ENCODE results near the gene CAPS.
A peak's percentile ranks its signal among the peaks of the same experiment; 100 is the strongest.
"Not testable (repeated sequence)": the region's sequence is repeated elsewhere in the genome, so short reads cannot be mapped to it uniquely, and the experiment has no call there.

CAPS gene

DNA sequence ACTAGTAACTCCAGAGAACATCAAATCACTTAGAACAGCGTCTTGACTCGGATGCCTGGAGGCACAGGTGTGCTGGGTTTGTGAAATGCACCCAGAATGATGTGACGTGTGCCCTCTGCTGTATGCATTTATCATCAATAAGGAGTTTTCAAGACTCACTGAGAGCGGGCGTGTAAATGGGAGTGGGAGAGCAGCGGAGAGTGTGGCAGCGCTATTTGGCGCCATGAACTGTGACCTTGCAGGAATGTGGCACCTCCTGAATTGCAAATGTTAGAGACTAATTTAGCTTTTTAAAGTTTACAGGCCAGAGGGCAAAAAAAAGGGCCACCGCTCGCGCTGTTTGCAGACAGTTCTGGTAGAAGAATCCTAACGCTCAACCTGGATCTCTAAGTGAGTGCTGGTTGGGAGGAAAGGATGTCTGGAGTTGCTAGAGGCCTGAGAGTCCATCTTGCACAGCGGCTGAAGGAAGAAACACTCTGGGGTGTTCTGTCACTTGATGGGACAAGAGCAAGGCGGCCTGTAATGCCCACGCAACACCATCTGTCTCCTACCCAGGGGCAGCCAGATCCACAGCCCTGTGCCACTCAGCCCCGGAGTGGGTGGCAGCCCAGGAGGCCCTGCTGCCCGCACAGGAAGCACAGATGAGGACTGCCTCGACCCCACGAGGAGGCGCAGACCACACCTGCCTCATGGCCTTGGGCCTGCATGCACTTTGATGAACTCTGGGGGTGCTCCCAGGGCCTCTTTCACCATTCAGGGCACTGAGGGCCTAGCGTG lies 44.2 kb downstream of the CAPS start:
- peak overlapping the region; percentile 7 for H3K9ac ChIP-seq (ENCODE audit: low read length)
- H3K56ac ChIP-seq (ENCODE audit: low read length) = no peak overlapping the region
- H3K79me2 ChIP-seq (ENCODE audit: control insufficient read depth, insufficient read depth, low read length) = peaks cover 86% of the 10 kb centered on the region
- WGBS (ENCODE audit: extremely low coverage, insufficient coverage, low lambda C conversion rate) = no CpG with 5 or more reads among the region's 21 CpGs
- H2AK5ac ChIP-seq (ENCODE audit: low read length) = no peak overlapping the region
- H2BK5ac ChIP-seq (ENCODE audit: low read length) = no peak overlapping the region
- H3K23ac ChIP-seq (ENCODE audit: low read length) = no peak overlapping the region
- H3K4me3 ChIP-seq (ENCODE audit: low read length) = no peak overlapping the region
- peaks cover 27% of the 10 kb centered on the region for H3K4me1 ChIP-seq (ENCODE audit: control insufficient read depth, low read depth, low read length)
- no peak overlapping the region for H4K5ac ChIP-seq (ENCODE audit: low read length)
- H2BK120ac ChIP-seq (ENCODE audit: low read depth, low read length) = no peak overlapping the region
- no peak overlapping the region for H4K8ac ChIP-seq (ENCODE audit: low read depth, low read length)
- peaks cover 51% of the 10 kb centered on the region for H3K79me1 ChIP-seq (ENCODE audit: low read length)
- H3K27me3 ChIP-seq (ENCODE audit: insufficient read depth, low read length, poor library complexity) = no peaks in the 10 kb centered on the region
- DNase-seq = peak; percentile 38
- no peaks in the 10 kb centered on the region for H3K36me3 ChIP-seq (ENCODE audit: control insufficient read depth, insufficient read depth, low read length)
- no peak overlapping the region for H3K27ac ChIP-seq (ENCODE audit: low read depth, low read length)
- H3K18ac ChIP-seq (ENCODE audit: low read length) = no peak overlapping the region
- H3K4ac ChIP-seq (ENCODE audit: low read depth, low read length) = no peak overlapping the region
- no peak overlapping the region for H3K4me2 ChIP-seq (ENCODE audit: low read length)
- H2BK15ac ChIP-seq (replicated peaks; ENCODE audit: low read depth) = no peak overlapping the region

DNA sequence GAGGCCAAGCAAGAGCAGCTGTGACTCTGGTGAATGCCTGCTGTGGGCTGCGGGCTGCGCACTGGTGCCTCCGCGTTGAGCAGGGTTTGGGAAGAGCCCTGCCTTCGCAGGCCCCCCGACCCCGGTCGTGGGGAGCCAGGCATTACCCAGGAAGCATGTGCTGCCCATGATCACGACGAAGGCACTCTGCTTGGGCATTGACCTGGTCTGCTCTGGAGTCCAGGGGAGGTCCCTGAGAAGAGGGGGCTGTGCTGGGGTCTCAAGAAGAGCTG lies 44.7 kb downstream of the CAPS start:
- Histone ChIP-seq H2BK5ac (ENCODE audit: low read length) (no peak overlapping the region), H2BK15ac (replicated peaks; ENCODE audit: low read depth) (no peak overlapping the region), H3K79me2 (ENCODE audit: control insufficient read depth, insufficient read depth, low read length) (peaks cover 86% of the 10 kb centered on the region), H3K23ac (ENCODE audit: low read length) (no peak overlapping the region), H2BK120ac (ENCODE audit: low read depth, low read length) (no peak overlapping the region), H3K79me1 (ENCODE audit: low read length) (peaks cover 49% of the 10 kb centered on the region), H3K4me1 (ENCODE audit: control insufficient read depth, low read depth, low read length) (peaks cover 23% of the 10 kb centered on the region), H3K27ac (ENCODE audit: low read depth, low read length) (no peak overlapping the region), H3K4me2 (ENCODE audit: low read length) (no peak overlapping the region), H2AK5ac (ENCODE audit: low read length) (no peak overlapping the region), H3K27me3 (ENCODE audit: insufficient read depth, low read length, poor library complexity) (no peaks in the 10 kb centered on the region), H4K5ac (ENCODE audit: low read length) (no peak overlapping the region), H3K4me3 (ENCODE audit: low read length) (no peak overlapping the region), H3K36me3 (ENCODE audit: control insufficient read depth, insufficient read depth, low read length) (no peaks in the 10 kb centered on the region), H3K4ac (ENCODE audit: low read depth, low read length) (no peak overlapping the region), H4K8ac (ENCODE audit: low read depth, low read length) (no peak overlapping the region), H3K56ac (ENCODE audit: low read length) (no peak overlapping the region), H3K9ac (ENCODE audit: low read length) (peak overlapping the region; percentile 7), H3K18ac (ENCODE audit: low read length) (no peak overlapping the region)
- WGBS (ENCODE audit: extremely low coverage, insufficient coverage, low lambda C conversion rate) = no CpG with 5 or more reads among the region's 10 CpGs
- DNase-seq = no peak

DNA sequence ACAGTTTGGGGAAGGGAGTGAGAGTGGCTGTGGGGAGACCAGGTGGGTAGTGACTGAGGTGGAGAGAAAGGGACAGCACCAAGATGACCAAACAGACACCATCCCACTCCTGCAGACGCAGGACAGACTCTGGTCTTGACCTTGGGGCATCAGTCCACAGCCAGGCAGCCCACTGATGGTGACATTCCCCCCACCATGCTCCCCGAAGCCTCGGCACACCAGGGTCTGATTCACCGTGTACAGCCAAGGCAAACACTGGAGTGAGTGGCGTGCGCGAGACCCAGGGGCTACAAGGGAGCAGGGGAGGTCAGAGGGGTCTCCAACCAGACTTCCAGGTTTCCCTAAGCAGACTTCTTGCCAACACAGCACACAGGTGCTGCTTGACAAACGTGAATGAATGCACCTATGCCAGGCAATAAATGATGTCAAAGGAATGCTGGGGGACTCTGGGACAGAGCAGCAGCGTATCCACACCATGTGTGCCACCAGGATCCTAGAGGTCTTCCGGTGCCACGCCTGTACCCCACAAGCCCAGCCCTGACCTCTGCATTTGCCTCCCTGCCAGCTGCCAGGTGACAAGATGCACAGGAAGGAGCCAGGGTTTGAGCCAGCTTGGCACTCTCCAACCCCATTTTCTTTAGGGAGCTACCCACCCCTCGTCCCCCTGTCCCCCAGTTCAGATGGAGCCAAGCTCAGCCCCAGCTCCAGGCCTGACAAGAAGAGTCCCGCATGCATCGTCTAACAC lies 45.4 kb downstream of the CAPS start:
- peak overlapping the region; percentile 19 for H3K56ac ChIP-seq (ENCODE audit: low read length)
- DNase-seq = no peak
- no peaks in the 10 kb centered on the region for H3K36me3 ChIP-seq (ENCODE audit: control insufficient read depth, insufficient read depth, low read length)
- no peak overlapping the region for H2BK120ac ChIP-seq (ENCODE audit: low read depth, low read length)
- H3K4me2 ChIP-seq (ENCODE audit: low read length) = no peak overlapping the region
- no peak overlapping the region for H3K18ac ChIP-seq (ENCODE audit: low read length)
- no peaks in the 10 kb centered on the region for H3K27me3 ChIP-seq (ENCODE audit: insufficient read depth, low read length, poor library complexity)
- peak overlapping the region; percentile 21 for H3K9ac ChIP-seq (ENCODE audit: low read length)
- H3K23ac ChIP-seq (ENCODE audit: low read length) = no peak overlapping the region
- H2AK5ac ChIP-seq (ENCODE audit: low read length) = no peak overlapping the region
- H2BK15ac ChIP-seq (replicated peaks; ENCODE audit: low read depth) = no peak overlapping the region
- no CpG with 5 or more reads among the region's 14 CpGs for WGBS (ENCODE audit: extremely low coverage, insufficient coverage, low lambda C conversion rate)
- no peak overlapping the region for H4K5ac ChIP-seq (ENCODE audit: low read length)
- peaks cover 87% of the 10 kb centered on the region for H3K79me2 ChIP-seq (ENCODE audit: control insufficient read depth, insufficient read depth, low read length)
- peaks cover 18% of the 10 kb centered on the region for H3K4me1 ChIP-seq (ENCODE audit: control insufficient read depth, low read depth, low read length)
- H4K8ac ChIP-seq (ENCODE audit: low read depth, low read length) = no peak overlapping the region
- H2BK5ac ChIP-seq (ENCODE audit: low read length) = no peak overlapping the region
- H3K79me1 ChIP-seq (ENCODE audit: low read length) = peaks cover 56% of the 10 kb centered on the region
- H3K27ac ChIP-seq (ENCODE audit: low read depth, low read length) = no peak overlapping the region
- no peak overlapping the region for H3K4ac ChIP-seq (ENCODE audit: low read depth, low read length)
- no peak overlapping the region for H3K4me3 ChIP-seq (ENCODE audit: low read length)

DNA sequence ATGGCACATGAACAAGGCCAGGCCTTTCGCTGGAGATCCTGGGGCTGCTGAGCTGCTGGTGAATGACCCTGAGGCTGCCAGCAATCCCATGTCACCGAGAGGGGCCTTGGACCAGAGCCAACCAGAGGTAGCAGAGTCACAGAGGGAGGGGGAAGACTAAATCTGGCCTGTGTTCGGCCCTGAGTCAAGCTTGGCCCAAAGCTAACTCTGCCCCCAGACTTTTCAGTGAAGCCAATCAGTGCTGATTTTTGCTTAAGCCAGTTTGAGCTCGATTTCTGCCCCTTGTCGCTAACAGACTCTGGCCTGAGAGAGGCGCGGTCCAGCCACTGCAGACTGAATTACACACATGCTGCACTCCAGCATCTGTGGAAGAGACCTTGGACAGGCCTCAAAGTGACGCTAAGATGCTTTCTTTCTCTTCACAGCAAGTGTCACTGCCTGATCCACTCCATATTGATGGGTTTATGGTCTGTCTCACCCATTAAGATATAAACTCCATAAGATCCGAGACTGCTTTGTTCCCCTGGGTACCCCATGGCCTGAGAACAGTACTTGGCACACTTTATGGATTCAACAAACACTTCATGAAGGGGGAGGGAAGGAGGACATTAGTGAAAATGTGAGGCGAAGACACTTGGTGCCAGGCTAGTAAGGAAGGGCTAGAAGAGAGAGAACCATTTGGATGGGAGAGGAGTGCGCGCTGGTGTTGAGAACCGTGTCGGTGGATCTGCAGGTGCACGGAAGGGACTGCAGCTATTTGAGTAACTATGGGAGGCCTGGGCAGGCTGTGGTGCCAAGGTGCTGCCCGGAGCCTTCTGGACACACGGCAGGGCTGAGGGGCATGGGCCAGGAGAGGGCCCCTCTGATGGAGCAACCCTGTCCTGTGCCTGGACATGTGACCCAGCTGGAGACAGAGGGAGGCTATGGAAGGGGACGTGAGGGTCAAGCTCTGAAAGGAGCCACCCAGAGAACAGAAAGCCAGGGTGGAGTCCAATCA lies 46.2 kb downstream of the CAPS start:
- no peak overlapping the region for H3K23ac ChIP-seq (ENCODE audit: low read length)
- no peak for DNase-seq
- no peak overlapping the region for H3K4me3 ChIP-seq (ENCODE audit: low read length)
- H3K27me3 ChIP-seq (ENCODE audit: insufficient read depth, low read length, poor library complexity) = no peaks in the 10 kb centered on the region
- H3K9ac ChIP-seq (ENCODE audit: low read length) = no peak overlapping the region
- H3K56ac ChIP-seq (ENCODE audit: low read length) = no peak overlapping the region
- peaks cover 59% of the 10 kb centered on the region for H3K79me1 ChIP-seq (ENCODE audit: low read length)
- no peak overlapping the region for H3K4me2 ChIP-seq (ENCODE audit: low read length)
- H3K4me1 ChIP-seq (ENCODE audit: control insufficient read depth, low read depth, low read length) = peaks cover 16% of the 10 kb centered on the region
- no peak overlapping the region for H2BK5ac ChIP-seq (ENCODE audit: low read length)
- no CpG with 5 or more reads among the region's 18 CpGs for WGBS (ENCODE audit: extremely low coverage, insufficient coverage, low lambda C conversion rate)
- no peak overlapping the region for H2BK15ac ChIP-seq (replicated peaks; ENCODE audit: low read depth)
- no peak overlapping the region for H2BK120ac ChIP-seq (ENCODE audit: low read depth, low read length)
- H3K18ac ChIP-seq (ENCODE audit: low read length) = no peak overlapping the region
- no peaks in the 10 kb centered on the region for H3K36me3 ChIP-seq (ENCODE audit: control insufficient read depth, insufficient read depth, low read length)
- no peak overlapping the region for H4K8ac ChIP-seq (ENCODE audit: low read depth, low read length)
- no peak overlapping the region for H3K27ac ChIP-seq (ENCODE audit: low read depth, low read length)
- no peak overlapping the region for H4K5ac ChIP-seq (ENCODE audit: low read length)
- H2AK5ac ChIP-seq (ENCODE audit: low read length) = no peak overlapping the region
- peaks cover 88% of the 10 kb centered on the region for H3K79me2 ChIP-seq (ENCODE audit: control insufficient read depth, insufficient read depth, low read length)
- H3K4ac ChIP-seq (ENCODE audit: low read depth, low read length) = no peak overlapping the region

DNA sequence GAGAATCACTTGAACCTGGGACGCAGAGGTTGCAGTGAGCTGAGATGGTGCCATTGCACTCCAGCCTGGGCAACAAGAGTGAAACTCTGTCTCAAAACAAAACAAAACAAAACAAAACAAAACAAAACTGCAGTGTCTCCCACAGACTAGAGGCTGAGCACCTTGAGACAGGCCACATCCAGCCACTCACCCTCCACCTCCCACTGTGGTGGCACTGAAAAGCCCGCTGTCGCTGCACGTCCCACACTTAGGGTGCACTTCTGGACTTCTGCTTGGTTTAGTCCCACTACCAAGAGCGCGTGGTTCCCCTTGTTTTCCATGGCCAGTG lies 47.6 kb downstream of the CAPS start:
- WGBS (ENCODE audit: extremely low coverage, insufficient coverage, low lambda C conversion rate) = no CpG with 5 or more reads among the region's 6 CpGs
- DNase-seq; H3K27ac ChIP-seq (ENCODE audit: low read depth, low read length): not testable (repeated sequence)

More for the DNA sequence above, 47.6 kb downstream of the CAPS start:
- H4K5ac ChIP-seq (ENCODE audit: low read length); H3K23ac ChIP-seq (ENCODE audit: low read length); H3K4me2 ChIP-seq (ENCODE audit: low read length); H3K18ac ChIP-seq (ENCODE audit: low read length); H3K56ac ChIP-seq (ENCODE audit: low read length); H4K8ac ChIP-seq (ENCODE audit: low read depth, low read length); H2AK5ac ChIP-seq (ENCODE audit: low read length); H2BK15ac ChIP-seq (replicated peaks; ENCODE audit: low read depth); H3K4ac ChIP-seq (ENCODE audit: low read depth, low read length); H3K4me3 ChIP-seq (ENCODE audit: low read length); H3K27me3 ChIP-seq (ENCODE audit: insufficient read depth, low read length, poor library complexity); H2BK120ac ChIP-seq (ENCODE audit: low read depth, low read length); H3K36me3 ChIP-seq (ENCODE audit: control insufficient read depth, insufficient read depth, low read length); H2BK5ac ChIP-seq (ENCODE audit: low read length); H3K9ac ChIP-seq (ENCODE audit: low read length): not testable (repeated sequence)
- peaks cover 17% of the 10 kb centered on the region for H3K4me1 ChIP-seq (ENCODE audit: control insufficient read depth, low read depth, low read length)
- H3K79me2 ChIP-seq (ENCODE audit: control insufficient read depth, insufficient read depth, low read length) = peaks cover 89% of the 10 kb centered on the region
- H3K79me1 ChIP-seq (ENCODE audit: low read length) = peaks cover 64% of the 10 kb centered on the region

Measured in mesendoderm (in vitro differentiated cells).